HG03064 (cell line): ENCODE data around the gene DMWD.

Source experiments
- ATAC-seq: cut with Tn5 transposase; IDR thresholded peaks from one replicate; pipeline ENCODE4 v1.9.1; 2021; ENCODE audit warnings: low read depth; ENCODE audit not compliant: unreplicated experiment

The DMWD gene

DNA sequence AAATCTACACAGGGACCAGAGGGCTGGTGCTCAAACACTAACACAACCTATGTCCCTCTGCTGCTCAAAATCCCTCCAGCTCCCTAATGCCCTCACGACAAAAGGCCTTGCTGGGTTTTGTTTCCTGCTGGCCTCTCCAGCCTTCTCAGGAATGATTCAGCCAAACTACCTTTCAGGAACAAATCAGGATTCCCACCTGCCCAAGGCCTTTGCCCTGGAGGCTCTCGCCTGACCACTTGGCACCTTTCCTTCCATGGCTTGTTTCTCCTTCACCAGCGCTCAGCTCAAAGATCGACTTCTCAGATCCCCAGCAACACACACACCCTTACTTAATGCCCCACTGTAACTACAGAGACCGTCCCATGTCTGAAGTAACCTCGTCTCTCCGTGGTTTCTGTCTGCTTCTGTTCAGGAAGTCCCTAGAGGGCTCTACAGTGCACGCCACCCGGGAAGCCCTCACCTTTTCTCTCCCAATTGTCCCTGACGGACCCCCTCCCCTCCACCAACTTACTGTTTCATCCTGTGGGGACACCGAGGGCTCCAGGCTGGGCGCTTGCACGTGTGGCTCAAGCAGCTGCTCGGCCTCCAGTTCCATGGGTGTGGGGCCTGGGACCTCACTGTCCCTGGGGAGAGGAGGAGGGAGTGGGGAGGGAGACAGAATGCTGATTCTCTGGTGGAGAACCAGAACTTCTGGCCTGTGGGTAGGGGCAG lies 20.4 kb downstream of the DMWD start:
- no peak for ATAC-seq

DNA sequence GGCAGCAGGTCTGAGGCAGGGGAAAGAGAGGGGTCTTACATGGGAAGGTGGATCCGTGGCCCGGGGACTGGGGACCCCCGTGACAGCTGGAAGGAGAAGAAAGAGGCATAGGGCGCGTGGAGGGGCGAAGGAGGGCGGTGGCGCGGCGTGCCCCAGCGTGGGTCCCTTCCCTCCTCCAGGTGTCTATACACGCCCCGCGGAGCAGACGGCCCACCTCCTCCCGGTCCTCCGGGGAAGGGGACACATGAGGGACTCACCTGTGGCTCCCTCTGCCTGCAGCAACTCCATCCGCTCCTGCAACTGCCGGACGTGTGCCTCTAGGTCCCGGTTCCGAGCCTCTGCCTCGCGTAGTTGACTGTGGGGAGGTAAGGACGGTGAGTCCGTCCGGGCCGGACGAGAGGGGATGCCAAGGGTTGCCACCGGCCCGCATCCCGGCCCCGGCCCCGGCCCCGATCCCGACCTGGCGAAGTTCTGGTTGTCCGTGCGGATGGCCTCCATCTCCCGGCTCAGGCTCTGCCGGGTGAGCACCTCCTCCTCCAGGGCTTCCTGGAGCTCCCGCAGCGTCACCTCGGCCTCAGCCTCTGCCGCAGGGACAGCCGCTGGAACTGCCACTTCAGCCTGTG lies 21.2 kb downstream of the DMWD start:
- ATAC-seq = no peak

DNA sequence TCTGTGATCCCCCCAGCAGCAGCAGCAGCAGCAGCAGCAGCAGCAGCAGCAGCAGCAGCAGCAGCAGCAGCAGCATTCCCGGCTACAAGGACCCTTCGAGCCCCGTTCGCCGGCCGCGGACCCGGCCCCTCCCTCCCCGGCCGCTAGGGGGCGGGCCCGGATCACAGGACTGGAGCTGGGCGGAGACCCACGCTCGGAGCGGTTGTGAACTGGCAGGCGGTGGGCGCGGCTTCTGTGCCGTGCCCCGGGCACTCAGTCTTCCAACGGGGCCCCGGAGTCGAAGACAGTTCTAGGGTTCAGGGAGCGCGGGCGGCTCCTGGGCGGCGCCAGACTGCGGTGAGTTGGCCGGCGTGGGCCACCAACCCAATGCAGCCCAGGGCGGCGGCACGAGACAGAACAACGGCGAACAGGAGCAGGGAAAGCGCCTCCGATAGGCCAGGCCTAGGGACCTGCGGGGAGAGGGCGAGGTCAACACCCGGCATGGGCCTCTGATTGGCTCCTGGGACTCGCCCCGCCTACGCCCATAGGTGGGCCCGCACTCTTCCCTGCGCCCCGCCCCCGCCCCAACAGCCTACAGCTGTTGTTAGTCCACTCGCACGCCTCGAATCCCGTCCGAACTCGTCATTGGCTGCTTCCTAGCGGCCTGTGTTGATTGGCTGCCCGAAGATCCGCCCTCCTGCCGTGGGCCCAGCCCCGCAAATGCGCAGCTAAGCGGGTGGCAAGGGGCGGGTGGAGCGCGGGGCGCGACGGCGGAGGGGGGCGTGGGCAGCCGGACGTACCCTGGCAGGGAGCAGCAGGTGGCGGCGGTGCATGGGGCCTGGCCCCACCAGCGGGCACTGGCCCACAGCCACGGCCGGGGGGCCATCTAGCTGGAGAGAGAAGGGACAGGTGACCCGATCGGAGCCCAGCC lies 22.2 kb downstream of the DMWD start:
- peak; percentile 42 for ATAC-seq

DNA sequence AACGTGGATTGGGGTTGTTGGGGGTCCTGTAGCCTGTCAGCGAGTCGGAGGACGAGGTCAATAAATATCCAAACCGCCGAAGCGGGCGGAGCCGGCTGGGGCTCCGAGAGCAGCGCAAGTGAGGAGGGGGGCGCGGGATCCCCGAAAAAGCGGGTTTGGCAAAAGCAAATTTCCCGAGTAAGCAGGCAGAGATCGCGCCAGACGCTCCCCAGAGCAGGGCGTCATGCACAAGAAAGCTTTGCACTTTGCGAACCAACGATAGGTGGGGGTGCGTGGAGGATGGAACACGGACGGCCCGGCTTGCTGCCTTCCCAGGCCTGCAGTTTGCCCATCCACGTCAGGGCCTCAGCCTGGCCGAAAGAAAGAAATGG lies 22.8 kb downstream of the DMWD start:
- ATAC-seq = no peak

DNA sequence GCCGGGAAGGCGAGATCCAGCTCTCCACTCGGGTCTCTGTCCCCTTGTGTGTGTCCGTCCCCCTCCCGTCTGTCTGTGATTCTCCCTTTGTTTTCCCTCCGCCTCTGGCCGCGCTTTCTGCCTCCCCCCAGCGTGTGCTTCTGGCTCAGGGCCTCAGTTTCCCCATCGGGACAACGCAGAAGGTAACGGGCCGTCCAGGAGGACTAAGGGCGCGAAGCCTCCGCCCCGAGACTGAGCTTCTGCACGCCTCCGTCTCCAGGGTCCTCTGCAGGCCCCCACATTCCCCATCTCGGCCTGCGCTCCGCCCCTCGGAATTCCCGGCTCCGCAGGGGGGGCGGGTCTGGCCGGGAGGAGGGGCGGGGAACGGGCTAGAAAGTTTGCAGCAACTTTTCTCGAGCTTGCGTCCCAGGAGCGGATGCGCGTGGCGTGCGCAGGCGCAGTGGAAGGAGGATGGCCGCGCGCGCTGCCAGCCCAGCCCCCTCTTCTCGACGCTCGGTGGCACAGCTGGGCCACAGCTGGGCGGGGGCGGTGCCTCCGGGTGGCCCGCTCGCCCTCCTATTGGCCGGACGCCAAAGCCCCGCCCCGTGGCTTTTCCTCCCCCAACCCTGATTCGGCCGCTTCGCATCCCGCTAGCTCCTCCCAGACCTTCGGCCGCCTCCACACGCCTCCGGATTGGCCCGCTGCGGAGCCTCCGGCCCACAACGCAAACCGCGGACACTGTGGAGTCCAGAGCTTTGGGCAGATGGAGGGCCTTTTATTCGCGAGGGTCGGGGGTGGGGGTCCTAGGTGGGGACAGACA lies 23.5 kb downstream of the DMWD start, which contains the start of gene SIX5:
Gene SIX5, minus strand, starts transcription at position 269 of the 799 bp plus-strand sequence. CDS start 408 bp downstream, outside the sequence.
- peak; percentile 50 for ATAC-seq

DNA sequence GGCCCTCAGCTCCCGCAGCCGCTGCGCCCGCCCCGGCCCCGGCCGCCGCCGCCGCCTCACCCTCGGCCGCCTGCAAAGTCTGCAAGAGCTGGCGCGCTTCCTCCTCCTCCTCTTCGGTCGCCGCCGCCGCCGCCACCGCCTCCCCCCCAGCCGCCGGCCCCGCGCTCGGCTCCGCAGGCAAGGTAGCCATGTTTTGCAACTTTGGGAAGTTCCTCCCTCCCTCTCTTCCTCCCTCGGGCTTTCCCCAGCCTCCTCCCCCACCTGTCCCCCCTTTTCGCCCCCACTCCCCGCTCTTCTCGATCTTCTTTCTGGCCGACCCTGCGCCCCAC lies 24.0 kb downstream of the DMWD start:
- no peak for ATAC-seq

DNA sequence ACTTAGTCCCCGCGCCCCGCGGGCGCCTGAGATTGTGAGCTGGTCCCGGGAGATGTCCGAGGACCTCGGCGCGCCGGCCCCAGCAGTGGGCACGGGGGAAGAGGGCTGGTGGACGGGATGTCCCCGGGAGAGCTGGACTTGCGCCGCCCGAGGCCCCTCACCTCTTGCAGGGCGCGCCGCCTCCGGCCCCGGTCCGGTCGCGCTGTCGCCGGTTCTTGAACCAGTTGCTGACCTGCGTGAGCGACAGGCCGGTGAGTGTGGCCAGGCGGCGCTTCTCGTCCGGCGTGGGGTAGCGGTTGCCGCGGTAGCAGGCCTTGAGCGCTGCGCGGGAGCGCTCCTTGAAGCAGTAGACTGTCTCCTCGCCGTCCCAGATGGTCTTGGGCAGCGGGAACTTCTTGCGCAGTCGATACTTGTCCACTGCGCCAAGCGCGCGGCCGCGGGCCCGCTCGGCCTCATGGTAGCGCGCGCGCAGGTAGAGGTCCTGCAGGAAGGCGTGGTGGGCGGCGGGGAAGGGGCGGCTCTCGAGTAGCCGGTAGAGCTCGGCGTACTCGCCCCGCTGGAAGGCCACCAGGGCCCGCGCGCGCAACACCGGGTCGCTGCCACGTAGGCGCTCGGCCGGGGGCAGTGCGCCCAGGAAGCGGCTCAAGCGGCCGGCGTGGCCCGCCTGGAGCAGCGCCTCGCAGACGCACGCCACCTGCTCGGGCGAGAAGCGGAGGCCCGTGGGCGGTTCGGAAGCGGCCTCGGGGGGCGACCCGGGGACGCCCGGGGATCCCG lies 24.6 kb downstream of the DMWD start:
- no peak for ATAC-seq

DNA sequence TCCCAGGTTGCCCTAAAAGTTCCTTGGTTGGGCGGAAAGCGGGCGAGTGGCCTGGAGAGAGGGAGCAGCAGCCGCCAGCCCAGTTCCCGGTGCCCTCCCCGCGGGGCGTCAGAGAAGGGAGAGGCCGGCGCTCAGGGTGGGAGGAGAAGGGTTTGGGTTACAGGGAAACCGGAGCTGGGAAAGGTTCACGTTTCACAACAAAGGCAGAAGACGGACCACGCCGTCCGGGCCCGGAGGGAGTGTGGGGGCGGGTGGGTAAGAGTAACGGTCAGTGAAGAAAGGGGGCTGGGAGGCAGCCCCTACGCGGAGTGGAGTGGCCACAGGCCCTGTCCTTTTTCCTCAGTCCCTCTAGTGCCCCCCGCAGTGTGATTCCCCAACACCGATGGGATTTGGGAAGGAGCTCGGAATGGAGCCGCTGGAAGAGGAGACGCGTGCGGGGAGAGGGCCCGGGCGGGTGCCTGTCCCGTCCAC lies 25.2 kb downstream of the DMWD start:
- ATAC-seq = no peak

DNA sequence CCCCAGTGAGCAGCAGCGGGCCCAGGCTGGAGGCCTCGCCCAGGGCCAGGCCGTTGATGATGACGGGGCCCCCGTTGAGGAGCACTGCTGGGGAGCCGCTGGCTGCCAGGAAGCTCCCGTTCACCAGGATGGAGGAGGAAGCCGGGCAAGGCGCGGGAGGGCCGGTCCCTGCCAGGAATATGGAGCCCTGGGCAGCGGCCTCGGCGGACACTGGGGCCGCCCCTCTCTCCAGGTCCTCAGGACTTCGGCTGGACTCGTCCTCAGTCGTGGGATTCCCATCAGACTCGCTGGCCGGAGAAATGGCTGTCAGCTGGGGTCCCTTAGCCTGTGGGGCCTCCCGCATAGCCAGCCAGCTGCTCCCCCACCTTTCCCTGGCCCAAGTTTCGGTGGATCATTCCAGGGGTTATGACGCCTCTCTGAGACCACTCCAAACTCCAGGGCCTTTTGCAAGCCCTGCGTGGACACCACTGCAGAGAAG lies 25.7 kb downstream of the DMWD start:
- no peak for ATAC-seq

DNA sequence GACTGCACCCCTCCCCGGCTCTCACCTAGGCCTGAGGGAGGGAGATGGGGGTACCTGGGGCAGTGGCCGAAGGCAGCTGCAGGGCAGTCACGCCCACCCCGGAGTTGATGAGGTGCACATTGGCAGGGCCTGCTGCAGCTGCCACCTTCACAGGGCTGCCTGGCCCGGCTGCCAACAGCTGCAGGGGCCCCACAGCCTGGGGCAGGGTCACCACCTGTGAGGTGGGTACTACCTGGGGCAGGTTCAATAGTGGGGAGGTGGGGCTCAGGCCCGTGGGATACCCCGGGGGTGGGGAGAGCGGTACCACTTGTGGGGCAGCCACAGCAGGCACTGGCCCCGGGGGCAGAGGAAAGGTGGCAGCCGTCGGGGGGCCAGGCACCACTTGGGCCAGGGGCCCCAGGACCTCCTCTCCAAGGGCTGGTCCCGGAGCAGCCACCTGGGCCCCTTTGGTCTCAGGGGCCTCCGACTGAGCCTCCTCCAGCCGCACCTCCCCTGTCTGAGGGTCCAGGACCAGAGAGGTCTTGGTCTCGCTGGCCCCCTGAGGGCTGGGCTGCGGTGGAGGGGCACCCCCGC lies 26.3 kb downstream of the DMWD start:
- ATAC-seq = no peak

DNA sequence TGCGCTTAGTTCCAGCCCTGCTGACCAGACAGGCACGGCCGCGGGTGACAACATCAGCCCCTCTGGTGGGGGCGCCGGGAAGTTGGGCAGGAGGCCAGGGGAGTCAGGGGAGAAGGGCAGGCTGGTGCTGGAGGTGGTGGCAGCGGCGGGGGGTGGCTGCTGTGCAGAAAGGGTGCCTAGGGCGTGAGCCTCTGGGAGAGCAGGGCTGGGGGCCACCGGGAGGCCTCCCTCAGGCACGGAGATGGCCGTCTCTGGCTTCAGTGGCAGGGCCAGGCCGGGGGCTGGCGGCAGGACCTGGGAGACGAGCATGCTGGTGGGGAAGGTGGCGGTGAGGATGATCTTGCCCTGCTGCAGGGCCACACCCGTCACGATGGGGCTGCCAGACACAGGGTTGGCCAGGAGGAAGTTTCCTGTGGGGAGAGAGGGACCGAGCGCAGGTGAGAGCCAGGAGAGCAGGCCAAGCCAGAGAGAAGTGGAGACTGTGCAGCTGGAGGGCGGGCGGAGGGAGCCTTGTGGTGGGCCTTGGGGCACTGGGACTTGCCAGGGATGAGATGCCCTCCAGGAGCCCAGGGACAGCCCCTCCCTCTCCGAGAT lies 26.8 kb downstream of the DMWD start:
- ATAC-seq = no peak

DNA sequence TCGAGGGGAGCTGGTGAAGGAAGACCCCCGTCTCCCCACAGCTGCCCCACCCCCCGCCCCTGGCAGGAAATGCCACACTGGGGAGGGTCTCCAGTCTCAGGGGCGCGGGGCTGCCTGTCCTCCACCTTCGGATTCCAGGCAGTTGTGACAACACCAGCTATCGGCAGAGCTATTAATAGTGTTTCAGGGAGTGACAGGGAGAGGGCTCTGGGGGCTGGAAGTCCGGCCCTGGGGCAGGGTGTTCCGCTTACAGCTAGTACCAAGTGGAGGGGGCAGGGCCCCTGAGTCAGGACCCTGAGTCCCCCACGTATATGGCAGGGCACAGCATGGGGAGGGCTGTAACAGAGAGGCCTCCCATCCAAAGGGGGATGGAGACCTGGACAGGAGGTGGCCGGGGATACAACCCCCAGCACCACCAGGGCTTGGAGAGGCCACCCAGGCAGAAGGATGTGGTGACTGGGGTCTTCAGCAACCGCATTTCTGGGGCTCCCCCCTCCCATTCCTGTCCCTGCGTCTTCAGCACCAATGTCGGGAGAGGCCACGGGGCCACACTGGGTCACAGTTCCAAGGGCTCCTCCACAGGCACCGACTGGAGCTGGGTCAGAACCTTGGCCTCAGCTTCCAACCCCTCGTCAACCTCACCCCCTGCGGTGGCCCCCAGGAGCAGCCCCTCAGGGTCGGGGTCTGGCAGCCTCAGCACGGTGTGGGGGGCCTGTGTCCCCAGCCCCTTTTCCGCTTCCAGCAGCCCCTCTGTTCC lies 27.5 kb downstream of the DMWD start:
- ATAC-seq = no peak

DNA sequence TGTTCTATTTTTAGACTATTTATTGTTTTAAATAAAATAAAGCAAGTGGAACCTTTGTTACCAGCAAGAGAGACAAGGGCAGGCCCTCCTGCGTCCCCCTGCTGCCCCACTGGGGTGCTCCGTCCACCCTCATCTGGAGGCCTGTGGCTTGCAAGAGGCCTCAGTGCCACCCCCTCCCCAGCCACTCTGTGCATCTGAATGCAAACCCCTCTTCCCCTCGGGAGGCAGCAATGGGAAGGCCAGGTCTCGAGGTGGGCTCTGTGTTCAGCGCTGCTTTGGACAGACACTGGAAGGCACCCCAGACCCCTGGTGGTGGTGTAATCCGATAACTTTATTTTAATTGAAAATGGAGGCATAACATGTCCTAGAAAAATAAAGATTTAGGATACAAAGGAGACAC lies 28.2 kb downstream of the DMWD start:
- no peak for ATAC-seq

DNA sequence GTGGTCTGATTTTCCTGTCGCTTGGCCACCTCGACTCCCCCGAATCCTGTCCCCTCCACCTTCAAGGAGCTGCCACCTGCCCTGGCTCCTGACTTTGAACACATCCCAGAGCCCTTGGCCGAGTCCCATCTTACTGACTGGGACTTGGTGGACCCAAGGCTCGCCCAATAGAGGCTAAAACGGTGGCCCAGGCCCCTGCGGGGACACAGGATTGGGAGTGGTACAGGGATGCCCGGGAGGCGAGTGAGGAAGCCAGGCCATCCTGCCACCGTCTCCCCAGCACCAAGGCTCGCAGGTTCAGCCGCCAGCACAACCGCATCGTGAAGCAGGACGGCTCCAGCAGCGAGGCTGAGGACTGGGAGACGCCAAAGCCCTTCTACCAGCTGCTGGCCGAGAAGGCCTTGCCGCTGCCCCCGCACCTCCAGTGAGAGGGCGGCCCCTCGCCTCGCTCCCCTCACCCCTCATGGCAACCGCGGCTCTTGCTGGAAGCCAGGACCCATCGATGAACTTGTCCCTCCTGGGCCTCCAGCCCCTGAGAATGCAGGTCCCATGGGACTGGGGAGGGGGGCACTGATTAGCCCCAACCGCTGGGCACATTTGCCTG lies 28.9 kb downstream of the DMWD start:
- ATAC-seq = no peak

DNA sequence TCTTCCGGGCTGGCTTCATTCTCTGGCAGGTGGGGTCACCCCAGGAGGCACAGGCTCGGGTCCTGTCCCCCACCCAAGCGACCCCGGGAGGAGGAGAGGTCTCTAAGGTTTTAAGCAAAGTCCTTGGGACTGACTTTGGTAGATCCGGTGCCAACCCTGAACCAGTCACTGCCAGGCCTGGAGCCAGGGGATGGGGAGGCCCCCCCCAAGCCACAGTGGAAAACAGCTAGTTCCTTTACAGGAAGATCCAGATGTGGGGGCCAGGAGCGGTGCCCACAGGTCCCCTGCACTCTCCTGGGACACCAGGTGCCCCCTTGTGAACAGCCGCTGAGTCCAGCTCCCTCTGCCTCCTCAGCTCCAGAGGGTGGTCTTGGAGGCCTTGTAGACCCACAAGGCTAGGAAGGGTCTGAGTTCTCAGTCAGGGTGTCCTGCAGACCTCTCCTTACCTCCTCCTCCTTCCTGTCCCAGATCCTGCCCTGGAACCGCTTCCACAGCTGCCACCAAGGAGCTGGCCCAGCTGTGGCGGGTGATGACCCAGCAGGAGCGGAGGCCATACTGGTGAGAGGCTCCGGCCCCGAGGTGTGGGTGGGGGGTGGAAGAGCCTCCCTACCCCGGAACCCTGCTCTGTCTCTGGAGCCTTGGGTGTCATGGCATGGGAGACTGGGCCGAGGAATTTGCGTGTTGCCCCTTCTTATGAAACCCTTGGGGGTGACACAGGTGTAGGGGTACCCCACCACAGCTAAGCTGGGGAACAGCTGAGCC lies 29.6 kb downstream of the DMWD start:
- no peak for ATAC-seq

DNA sequence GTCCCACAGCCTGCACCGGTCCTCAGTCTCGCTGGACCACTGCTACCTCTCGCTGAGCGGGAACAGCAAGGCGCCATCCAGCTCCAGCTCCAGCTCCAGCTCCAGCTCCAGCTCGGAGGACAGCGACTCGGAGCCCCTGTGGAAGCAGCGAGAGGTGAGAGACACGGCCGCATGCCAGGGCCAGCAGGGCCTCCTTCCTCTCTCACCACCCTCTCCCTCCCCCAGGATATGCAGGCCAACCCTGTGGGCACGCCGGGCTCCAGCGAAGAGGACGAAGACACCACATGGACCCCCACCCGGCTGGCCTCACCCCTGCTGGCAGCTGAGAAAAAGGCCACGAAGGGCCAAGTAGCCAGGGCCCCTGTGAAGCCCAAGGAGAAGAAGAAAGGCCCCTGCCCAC lies 30.9 kb downstream of the DMWD start:
- ATAC-seq = no peak

DNA sequence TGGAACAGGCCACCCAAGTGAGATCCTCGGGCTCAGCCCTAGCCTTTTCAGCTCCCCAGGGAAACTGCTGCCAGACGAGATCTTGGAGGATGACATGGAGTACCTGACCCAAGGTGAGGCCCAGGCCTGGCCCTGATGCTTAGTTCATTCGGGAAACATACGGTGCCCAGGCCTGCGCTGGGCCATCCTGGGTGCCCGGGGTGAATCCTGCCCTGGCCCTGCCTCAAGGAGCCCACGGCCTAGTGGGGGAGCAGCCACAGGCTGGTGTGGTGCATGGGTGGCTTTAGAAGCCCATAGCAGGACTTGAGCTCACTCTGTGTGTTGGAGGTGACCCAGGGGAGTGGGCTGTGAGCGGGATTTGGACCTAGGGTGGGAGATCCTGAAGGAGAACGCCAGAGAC lies 33.7 kb downstream of the DMWD start:
- no peak for ATAC-seq
